ENCODE results near the gene PHTF2.
A peak's percentile ranks its signal among the peaks of the same experiment; 100 is the strongest.

PHTF2 gene

DNA sequence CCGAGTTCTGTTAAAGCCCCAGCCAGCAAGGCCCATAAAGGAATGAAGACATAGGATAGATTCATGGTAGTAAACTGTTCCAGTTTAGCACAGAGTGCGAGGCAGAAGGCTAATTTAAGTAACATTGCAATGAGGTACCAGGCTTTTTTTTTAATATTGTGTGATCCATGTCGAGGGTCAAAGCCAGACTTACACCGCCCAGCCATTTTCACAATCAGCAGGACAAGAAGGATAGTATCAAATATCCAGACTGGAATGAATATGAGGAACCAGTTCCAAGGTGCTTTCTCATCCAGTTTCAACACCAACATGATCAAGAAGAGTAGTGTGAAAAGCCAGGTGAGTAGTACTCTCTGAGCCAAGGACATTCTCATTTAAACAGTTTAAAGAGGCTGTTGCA is 4.6 kb upstream of the PHTF2 start:
- DNase-seq (ENCODE audit: low read depth): no peak

DNA sequence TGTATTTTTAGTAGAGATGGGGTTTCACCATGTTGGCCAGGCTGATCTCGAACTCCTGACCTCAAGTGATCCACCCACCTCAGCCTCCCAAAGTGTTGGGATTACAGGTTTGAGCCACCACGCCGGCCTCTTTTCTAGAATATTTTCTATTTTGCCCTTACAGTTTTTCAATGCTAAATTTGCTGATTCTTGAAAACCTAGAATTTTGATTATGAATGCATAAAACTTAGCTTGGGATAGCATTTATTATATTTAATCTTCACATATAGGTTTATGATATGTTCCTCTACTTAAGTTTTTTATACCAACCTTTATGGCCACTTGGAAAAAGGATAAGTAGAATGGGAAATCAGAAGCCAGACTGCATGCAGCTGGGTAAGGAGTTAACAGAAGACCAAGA is 2.5 kb upstream of the PHTF2 start:
- DNase-seq (ENCODE audit: low read depth): no peak

DNA sequence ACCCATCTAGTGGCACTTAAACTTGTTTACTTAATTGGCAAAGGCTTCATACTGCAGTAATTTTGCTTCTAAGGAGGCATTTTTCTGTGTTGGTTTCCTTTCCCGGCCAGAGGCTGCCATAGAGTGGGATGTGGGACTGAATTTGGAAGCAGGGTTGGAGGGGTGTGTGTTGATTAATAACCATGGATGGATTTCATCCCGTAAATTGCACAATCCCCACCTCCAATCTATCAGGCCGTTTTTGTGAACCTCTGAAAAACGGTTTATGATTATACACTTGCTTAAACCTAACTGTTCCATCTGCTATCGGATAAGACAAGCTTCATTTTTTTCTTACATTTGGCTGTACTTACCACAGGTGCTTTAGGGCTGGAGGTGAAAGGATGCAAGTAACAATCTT is 1.6 kb upstream of the PHTF2 start:
- no peak for DNase-seq (ENCODE audit: low read depth)

DNA sequence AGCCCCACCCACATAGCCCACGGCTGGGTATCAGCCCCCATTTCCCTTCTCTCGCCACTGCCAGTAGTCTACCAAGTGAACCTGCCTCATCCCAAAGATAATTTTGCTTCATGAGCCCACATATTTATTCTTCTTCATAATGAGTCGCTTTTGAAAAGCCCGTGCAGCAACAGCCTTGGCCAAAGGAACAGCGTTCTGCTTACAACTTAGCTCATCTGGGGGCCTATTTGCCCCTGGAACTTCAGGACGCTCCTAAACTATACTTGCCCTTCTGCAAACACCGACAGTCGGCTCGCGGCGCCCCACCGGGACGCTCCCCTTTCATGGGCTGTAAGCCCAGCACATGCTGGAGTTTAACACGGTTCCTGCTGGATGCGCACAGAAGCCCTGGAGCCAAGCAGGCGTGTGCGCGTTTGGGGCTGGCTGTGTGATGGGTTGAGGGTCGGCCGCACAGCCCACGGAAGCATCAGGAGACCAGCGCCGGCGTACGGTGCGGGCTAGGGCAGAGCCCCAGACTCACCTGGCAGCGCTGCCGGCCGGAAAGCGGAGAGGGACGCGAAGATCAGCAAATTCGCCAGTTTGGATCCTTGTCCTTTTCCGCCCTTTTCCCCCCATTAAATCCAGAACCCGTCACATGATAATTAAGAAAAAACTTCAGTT is 709 bp upstream of the PHTF2 start:
- DNase-seq (ENCODE audit: low read depth): no peak

DNA sequence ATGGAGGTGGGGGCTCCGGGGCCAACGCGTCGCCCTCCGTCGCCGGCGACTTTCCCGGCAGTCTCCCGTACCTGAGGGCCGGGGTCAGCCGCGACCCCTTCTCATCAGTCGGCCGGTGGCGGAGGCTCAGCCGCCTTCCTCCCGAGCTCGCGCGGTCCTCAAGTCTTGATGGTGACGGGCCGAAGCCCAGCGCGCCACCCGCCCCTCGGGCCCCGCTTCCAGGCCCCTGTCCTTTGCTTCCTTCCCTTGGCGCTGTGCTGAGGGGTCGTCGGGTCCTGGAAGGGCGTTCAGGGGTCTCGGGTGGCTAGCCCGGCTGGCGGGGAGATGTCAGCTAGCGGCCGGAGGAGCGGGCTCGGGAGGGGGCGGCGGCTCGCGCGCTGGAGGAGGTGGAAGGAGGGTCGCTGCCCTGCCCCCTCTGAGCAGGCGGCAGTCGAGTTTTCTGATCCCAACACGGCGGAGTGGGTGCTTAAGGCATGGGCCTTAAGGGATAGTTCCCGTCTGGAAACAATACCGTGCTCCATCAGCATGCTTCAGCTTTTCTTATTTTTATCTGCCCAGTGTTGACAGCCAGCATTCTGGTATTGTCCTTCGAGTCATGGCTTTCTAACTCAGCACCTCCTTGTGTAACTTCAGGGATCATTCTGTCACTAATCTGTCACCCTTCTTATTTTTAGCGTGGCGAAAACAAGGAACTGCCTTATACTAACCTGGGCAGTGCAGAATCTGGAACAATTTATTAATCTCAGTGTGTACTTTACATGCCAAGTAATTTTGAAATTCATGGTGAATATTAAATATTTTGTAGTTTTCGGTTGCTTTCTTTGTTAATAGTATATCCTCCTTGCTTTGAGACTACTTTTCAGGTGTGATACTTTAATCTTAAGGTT is 748 bp downstream of the PHTF2 start:
- DNase-seq (ENCODE audit: low read depth): peak; percentile 10

DNA sequence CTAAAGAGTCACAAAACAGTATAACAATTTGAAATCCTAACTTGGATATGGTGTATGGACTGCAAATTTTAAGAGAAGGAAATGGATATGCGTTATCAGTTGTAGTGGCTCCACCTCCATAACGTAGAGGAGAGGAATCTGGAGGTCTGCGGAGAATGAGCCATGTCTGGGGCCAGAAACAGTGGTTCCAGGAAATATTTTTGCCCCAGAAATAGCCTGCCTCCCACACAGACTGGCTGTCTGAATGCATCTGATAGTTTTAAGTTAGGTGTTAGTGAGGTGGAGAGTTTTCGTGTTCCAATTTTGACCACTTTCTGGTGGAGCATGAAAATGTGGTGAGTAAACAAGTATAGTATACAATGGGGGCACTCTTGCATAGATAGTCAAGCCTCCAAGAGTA is 1.6 kb downstream of the PHTF2 start:
- no peak for DNase-seq (ENCODE audit: low read depth)

DNA sequence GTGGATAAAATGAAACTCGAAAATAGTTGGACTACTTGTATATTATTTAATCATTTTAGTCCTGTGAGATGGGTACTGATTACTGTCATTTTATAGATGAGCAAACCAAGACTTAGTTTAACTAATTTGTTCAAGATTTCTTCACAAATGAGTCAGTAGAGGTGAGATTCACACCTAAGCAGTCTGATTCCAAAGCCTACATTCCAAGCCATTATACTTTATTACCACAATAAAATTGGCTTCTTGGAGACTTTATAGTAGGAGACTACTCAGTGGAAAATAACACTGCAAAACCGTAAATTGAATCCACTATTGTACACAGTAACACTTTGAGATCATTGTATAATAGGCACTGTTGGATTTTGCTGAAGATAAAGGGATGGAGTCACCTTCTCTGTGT is 2.2 kb downstream of the PHTF2 start:
- no peak for DNase-seq (ENCODE audit: low read depth)

DNA sequence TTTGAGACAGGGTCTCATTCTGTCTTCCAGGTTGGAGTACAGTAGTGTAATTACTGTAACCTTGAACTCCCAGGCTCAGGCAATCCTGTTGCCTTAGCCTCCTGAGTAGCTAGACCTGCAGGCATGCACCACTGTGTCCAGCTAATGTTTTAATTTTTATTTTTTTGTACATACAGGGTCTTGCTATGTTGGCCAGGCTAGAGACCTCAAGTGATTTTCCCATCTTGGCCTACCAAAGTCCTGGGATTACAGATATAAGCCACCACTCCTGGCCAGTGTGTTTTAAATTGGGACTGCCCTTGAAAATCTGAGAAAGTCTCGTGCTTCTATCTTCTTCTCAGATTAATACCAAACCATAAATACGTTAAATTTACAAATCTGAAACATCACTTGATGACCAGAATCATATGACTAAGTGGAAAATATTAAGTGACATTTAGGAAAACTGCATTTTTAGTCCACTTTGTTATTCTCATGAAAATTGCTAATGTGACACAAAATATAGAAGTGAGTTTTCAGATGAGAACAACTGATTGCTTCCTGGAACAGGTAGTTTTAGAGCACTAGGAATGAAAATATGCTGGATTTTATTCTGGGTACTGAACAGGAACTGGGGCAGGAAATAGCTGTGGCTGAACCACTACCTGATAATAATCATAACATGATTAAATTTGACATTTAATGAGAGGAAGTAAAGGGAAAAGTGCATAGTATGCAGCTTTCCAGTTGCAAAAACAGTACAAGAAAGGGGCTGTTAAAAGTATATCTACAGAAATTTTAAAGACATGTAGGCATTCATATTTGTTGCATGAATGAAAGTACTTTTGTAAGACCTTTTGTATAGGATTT is 4.2 kb downstream of the PHTF2 start:
- no peak for DNase-seq (ENCODE audit: low read depth)

DNA sequence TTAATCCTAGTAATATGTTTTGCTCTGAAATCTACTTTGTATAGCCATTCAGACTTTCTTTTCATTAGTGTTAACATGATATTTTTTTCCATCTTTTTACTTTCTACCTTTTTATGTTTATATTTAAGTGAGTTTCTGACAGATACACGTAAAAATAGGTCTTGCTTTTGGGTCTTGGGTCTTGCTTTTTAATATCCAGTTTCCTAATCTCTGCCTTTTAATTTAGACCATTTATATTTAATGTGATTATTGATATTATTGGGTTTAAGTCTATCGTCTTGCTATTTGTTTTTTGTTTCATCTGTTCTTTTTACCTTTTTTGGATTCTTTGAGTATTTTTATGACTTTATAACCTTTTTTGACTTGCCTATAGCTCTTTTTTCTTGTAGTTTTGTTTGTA is 7.9 kb downstream of the PHTF2 start:
- DNase-seq (ENCODE audit: low read depth): no peak

DNA sequence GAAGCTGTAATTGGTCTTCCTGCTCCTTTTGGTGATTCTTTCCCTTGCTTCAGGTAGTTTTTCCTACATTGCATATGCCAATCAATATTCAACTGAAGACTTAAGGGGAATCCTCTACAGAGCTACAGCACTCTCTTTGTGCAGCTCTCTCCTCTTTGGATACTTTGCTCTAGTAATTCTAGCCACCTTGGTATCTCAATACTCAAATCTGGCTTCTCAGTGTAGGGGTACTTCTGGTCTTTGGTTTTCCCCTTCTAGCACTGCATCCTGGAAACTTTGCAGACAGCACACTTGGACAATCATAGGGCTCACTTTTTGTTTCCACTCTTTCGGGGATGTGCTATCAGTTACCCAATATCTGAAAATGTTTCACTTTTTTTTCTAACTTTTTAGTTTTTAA is 9.9 kb downstream of the PHTF2 start:
- DNase-seq (ENCODE audit: low read depth): no peak

DNA sequence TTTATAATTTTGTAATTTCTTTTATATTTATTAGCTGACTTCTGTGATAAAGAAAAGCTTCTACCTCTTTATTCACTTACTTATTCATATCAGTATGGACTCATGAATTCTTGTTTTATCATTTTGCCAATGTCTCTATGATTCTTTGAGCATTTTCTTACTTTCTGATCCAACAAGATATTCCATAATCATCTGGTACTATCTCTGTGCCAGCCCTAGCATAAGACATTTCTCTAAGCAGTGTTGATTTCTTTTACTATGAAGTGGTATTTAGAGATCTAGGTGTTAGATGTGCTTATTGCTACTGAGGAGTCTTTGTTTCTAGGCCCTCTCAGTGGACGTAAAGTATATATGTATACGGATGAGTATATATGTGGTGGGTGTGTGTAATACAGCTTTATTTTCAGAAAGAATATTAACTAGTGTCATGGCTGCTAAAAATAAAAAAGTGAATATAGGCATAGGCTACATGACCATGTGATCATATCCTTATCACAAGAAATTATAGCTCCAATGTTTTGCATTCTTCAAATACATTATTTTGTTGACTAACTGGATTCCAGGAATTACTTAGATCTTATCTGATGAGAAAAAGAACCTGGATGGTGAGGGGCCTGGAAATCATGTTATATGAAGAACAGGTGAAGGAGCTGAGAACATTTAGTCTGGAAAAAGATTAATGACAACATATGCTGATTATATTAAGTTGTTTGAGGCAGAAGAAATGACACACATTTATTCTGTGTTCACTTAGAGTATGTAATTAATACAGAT is 13.1 kb downstream of the PHTF2 start:
- DNase-seq (ENCODE audit: low read depth): no peak

DNA sequence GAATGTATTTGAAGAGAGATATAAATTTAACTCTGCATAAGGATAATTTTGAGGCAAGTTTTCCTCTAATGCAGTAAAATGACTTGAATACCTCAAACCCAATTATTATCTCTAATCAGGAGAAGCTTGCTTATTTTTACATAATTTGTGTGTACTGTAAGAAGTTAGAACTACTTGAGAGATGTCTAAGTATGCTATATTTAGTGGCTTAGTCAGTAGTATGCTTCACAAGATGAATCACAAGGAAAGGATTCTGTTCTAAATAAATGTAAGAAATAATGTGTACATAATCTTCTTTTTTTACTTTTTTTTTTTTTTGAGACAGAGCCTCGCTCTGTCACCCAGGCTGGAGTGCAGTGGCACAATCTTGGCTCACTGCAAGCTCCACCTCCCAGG is 13.7 kb downstream of the PHTF2 start:
- DNase-seq (ENCODE audit: low read depth): no peak

DNA sequence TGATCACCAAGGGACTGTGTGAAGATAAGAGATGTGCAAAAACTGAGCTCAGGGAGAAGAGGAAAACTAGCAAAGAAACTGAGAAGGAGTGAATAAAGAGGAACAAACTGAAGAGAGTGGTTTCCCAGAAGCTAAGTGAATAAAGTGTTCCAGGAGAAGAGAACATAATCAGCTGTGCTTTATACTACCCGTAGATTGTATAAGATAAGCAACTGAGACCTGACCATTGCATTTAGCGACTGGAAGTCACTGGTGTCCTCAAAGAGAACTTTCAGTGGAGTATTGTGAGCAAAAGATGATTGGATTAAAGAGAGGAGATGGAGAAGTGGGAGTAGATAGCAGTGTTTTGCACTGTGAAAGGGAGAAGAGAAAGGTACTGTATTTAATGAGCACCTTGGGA is 14.6 kb downstream of the PHTF2 start:
- no peak for DNase-seq (ENCODE audit: low read depth)

DNA sequence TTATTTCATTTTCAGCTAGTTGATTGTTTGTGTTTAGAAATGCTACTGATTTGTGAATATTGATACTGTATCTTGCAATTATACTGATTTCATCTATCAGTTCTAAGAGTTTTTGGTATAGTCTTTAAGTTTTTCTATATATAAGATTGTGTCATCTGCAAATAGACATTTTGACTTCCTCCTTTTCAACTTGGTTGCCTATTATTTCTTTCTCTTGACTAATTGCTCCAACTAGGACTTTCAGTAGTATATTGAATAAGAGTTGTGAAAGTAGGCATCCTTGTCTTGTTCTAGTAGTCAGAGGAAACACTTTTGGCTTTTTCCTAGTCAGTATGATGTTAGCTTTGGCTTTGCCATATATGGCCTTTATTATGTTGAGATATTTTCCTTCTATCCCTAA is 20.4 kb downstream of the PHTF2 start:
- DNase-seq (ENCODE audit: low read depth): no peak

DNA sequence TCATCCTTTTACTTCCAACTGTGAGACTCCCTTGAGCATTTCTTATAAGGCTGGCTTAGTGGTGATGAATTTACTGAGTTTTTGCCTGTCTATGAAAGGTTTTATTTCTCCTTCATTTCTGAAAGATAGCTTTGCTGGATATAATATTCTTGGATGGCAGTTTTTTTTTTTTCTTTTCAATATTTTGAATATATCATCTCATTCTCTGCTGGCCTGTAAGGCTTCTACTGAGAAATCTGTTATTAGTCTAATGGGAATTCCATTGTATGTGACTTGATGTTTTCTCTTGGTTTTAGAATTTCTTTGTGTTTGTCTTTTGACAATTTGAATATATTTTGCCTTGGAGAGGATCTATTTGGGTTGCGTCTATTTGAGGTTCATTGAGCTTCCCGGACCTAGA is 22.4 kb downstream of the PHTF2 start:
- DNase-seq (ENCODE audit: low read depth): no peak

DNA sequence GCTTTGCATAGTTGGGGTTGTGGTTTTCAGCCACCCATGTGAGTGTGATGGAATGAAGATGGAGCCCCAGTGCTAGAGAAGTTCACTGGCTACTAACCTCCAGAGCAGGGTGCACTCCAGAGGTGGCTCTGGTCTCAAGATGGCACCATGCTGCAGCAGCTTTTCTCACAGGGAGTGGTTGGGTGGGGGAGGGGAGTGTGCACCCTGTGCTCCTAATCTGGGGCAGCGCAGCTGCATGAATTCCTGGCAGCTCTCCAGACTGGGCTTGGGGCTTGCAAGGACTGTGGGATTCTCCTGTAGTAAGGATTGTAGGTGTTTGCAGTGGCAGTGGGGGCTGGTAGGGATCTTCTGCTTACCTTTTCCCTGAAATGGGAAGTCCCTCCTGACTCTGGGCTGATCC is 23.7 kb downstream of the PHTF2 start:
- DNase-seq (ENCODE audit: low read depth): no peak

DNA sequence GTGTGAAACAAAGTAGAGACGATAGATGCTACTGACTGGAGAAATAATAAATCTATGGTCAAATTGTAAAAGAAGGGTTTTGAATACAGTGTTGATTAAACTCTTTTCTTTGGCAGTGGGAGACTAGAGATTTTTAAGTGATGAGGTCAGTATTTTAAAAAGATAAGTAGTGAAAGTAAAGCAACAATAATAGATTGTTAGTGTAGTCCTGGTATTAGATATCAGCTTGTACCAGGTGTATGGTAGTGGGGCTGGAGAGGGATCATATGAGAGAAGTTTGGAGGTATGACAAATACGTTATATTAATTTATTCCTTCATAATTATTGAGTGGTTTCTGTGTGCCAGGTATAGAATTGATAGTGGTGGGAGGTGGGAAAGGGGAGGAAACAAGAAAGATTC is 25.2 kb downstream of the PHTF2 start:
- DNase-seq (ENCODE audit: low read depth): no peak

DNA sequence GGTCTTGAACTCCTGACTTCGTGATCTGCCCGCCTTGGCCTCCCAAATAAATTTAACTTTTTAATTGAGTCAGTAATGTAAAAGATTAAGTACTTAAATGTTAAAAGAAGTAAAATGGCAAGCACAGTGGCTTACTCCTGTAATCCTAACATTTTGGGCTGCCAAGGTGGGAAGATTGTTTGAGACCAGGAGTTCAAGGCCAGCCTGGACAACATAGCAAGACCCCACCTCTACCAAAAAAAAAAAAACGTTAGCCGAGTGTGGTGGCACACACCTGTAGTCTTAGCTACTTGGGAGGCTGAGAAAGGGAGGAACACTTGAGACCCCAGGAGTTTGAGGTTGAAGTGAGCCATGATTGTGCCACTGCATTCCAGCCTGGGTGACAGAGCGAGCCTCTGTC is 26.1 kb downstream of the PHTF2 start:
- DNase-seq (ENCODE audit: low read depth): no peak

DNA sequence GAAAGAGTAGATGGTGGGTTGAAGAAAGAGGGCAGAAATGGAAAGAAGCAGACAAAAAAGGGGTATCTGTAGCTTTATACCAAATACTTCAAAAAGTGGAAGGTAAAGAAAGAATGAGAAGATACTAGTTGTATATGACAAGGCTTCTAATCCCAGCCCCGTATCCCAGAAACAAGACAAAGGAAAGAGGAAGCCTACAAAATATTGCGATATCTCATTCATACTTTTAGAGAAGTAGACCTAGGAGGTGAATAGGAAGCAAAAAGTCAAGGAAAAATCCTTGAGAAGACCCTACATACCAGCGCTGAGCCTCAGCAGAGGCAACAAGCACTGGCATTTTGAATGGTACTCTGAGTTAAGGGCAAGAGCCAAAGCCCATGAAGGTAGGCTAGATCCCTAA is 26.6 kb downstream of the PHTF2 start:
- no peak for DNase-seq (ENCODE audit: low read depth)

DNA sequence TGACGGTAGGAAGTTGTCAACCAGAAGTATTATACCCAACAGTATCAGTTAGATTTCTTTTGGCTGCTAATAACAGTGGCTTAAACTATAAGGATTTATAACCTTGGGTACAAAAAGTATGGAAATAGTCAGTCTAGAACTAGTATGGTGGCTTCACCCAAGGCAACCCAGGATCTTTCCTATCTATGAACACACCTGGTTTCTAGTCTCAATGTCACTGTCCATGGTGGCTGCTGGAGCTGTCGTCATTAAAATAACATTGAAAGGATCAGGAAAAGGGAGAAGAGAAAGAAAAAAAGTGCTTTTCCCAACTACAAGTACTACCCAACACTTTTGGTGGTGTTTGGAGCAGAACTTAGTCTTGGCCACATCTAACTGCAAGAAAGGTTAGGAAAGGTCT is 27.7 kb downstream of the PHTF2 start:
- no peak for DNase-seq (ENCODE audit: low read depth)

DNA sequence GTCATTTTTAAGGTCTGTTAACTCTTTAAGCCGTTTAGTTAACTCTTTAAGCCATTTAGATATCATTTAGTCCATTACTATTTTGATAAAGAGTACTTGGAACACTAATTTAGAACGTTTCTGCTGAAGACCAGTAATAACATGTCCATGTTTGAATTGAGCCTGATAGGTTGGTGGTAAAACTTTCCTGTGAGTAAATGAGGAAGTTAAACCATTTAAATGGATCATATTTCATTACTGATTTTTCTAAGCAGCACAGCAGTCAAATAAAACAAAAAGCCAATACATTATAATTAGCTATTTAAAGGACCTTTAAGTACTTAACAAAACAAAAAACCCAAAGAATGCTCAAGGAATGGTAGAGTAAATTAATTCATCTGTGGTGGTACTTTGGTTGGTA is 29.4 kb downstream of the PHTF2 start:
- no peak for DNase-seq (ENCODE audit: low read depth)

Measured in fibroblast of the conjunctiva (primary cell).